Endodermal cell (in vitro differentiated cells): ENCODE data around the gene TRPV4. TPM values are rescaled to one million over a fixed set of nuclear protein-coding genes. Genes with fewer than 3 reads are reported as not detected.
A peak's percentile ranks its signal among the peaks of the same experiment; 100 is the strongest.

Experiments
- DNase-seq: peaks from one replicate; pipeline ENCODE4 v3.0.0-alpha.2; 2017
- H3K27ac ChIP-seq: 2 replicates; pipeline ENCODE4 v1.5.1; 2013; ENCODE audit warnings: mild to moderate bottlenecking, low read depth, low read length, moderate library complexity
- H3K27me3 ChIP-seq: 2 replicates; pipeline ENCODE4 v1.6.1; 2013; ENCODE audit warnings: mild to moderate bottlenecking, low read length, moderate library complexity; ENCODE audit not compliant: insufficient read depth, control insufficient read depth, poor library complexity, severe bottlenecking
- H3K36me3 ChIP-seq: 2 replicates; pipeline ENCODE4 v1.7.0; 2013; ENCODE audit warnings: mild to moderate bottlenecking, low read length, moderate library complexity; ENCODE audit not compliant: control insufficient read depth, insufficient read depth
- H3K4me1 ChIP-seq: one replicate; pipeline ENCODE4 v1.7.0; 2013; ENCODE audit warnings: low read length; ENCODE audit not compliant: control insufficient read depth, insufficient read depth
- H3K4me3 ChIP-seq: 2 replicates; pipeline ENCODE4 v1.5.1; 2013; ENCODE audit warnings: mild to moderate bottlenecking, low read length, moderate library complexity
- H3K9ac ChIP-seq: 2 replicates; pipeline ENCODE4 v1.6.1; 2013; ENCODE audit warnings: mild to moderate bottlenecking, low read length, moderate library complexity; ENCODE audit not compliant: poor library complexity, severe bottlenecking; ENCODE audit errors: extremely low read depth
- H3K9me3 ChIP-seq: 2 replicates; pipeline ENCODE4 v1.6.1; 2013; ENCODE audit warnings: mild to moderate bottlenecking, low read length, moderate library complexity; ENCODE audit not compliant: control insufficient read depth
- H3K27ac Mint-ChIP-seq: 2 replicates; pipeline ENCODE4 v1.8.0; 2020; ENCODE audit warnings: mixed read lengths
- H3K27me3 Mint-ChIP-seq: 2 replicates; pipeline ENCODE4 v1.8.0; 2021; ENCODE audit warnings: mild to moderate bottlenecking, mixed read lengths; ENCODE audit not compliant: insufficient read depth
- H3K36me3 Mint-ChIP-seq: 2 replicates; pipeline ENCODE4 v1.8.0; 2020; ENCODE audit warnings: low read depth, mixed read lengths
- H3K4me1 Mint-ChIP-seq: 2 replicates; pipeline ENCODE4 v1.8.0; 2020; ENCODE audit warnings: mixed read lengths
- H3K4me3 Mint-ChIP-seq: 2 replicates; pipeline ENCODE4 v1.8.0; 2020; ENCODE audit warnings: mild to moderate bottlenecking, moderate library complexity, mixed read lengths
- H3K9me3 Mint-ChIP-seq: 2 replicates; pipeline ENCODE4 v1.8.0; 2020; ENCODE audit warnings: mild to moderate bottlenecking, mixed read lengths
- WGBS, 2 experiments: methylation state at CpG; one replicate each; pipeline versions ENCODE4 v1.1.5 to v1.1.7; 2013; ENCODE audit warnings: missing lambda C conversion rate in 2 of 2, mixed read lengths in 1 of 2; ENCODE audit not compliant: insufficient coverage in 1 of 2, insufficient read length in 1 of 2; 5-methylcytosine and 5-hydroxymethylcytosine counted together
- total RNA-seq, 2 donors: library from RNA; stranded (reverse); fragmentation: NEBNext Ultra II Directional in 1 of 2; extraction: Animal tissue kit (Norgen Biotek cat#: 25700) in 1 of 2; gene quantifications; 2 replicates in 1 of 2; 3 replicates in 1 of 2; pipeline ENCODE4 v1.2.1, GENCODE V29; 2021
- TF ChIP-seq, protein P1 (sequence below): fragments of 200-600 bp; sonication (generic); conservative IDR thresholded peaks from 2 replicates; pipeline ENCODE4 v1.5.0; 2021; ENCODE audit warnings: antibody characterized with exemption, mild to moderate bottlenecking

TRPV4 gene
- total RNA-seq, 2 donors from 2014 or later: 14.0 to 14.2 TPM

DNA sequence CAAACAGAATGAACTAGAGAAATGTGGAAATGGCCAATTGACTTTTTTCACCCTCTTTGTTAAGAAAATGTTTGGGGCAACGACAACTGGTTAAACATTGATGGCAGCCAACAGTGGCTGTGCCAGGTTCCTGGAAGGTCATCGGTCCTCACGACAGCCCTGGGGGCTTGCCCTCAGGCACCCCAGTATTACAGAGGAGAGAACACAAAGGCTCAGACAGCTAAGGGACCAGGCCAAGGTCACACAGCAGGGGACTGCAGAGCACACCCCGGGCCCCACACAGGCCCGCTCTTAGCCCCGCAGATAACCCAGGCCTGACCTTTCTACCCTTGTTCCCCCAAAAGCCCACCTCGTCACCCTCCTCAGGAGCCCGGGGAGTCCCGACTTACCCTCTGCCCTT lies 1.3 kb downstream of the TRPV4 start:
- Histone ChIP-seq H3K27me3 (no peaks in the 10 kb centered on the region), H3K27ac (no peak overlapping the region), H3K4me1 (no peaks in the 10 kb centered on the region), H3K36me3 (no peaks in the 10 kb centered on the region), H3K4me3 (no peak overlapping the region), H3K9ac (no peak overlapping the region), H3K9me3 (no peaks in the 10 kb centered on the region)
- DNase-seq: no peak
- no peaks in the 10 kb centered on the region for H3K36me3 Mint-ChIP-seq
- WGBS, 2 experiments: 85 to 90% methylated on average over 7 to 9 of the region's 9 CpGs
- peaks cover 13% of the 10 kb centered on the region for H3K4me1 Mint-ChIP-seq
- no peak overlapping the region for H3K27ac Mint-ChIP-seq
- no peaks in the 10 kb centered on the region for H3K9me3 Mint-ChIP-seq
- no peaks in the 10 kb centered on the region for H3K27me3 Mint-ChIP-seq
- TF ChIP-seq, protein P1, sequence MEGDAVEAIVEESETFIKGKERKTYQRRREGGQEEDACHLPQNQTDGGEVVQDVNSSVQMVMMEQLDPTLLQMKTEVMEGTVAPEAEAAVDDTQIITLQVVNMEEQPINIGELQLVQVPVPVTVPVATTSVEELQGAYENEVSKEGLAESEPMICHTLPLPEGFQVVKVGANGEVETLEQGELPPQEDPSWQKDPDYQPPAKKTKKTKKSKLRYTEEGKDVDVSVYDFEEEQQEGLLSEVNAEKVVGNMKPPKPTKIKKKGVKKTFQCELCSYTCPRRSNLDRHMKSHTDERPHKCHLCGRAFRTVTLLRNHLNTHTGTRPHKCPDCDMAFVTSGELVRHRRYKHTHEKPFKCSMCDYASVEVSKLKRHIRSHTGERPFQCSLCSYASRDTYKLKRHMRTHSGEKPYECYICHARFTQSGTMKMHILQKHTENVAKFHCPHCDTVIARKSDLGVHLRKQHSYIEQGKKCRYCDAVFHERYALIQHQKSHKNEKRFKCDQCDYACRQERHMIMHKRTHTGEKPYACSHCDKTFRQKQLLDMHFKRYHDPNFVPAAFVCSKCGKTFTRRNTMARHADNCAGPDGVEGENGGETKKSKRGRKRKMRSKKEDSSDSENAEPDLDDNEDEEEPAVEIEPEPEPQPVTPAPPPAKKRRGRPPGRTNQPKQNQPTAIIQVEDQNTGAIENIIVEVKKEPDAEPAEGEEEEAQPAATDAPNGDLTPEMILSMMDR: no peak
- peak overlapping the region; percentile 64 for H3K4me3 Mint-ChIP-seq

DNA sequence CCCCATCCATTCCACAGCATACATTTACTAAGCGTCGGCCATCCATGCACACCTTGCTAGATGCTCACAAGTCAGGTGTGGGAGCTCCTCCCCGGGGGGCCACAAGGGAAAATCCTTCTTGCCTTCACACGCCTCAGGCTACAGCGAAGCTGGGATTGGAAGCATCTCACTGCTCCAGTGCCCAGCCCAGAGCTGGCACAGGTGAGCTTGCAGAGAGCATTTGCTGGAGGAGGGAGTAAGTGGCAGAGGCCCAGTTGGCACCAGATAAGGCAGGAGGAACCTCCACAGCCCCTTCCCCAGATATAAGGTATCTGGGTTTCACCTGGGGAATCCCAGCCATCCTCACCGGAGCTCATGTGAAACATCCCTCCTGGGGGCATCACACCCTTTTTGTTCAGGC lies 1.8 kb downstream of the TRPV4 start:
- peaks cover 13% of the 10 kb centered on the region for H3K4me1 Mint-ChIP-seq
- no peak overlapping the region for H3K27ac Mint-ChIP-seq
- no peaks in the 10 kb centered on the region for H3K36me3 Mint-ChIP-seq
- no peak for DNase-seq
- H3K9me3 ChIP-seq: no peaks in the 10 kb centered on the region
- TF ChIP-seq, protein P1: no peak
- H3K4me1 ChIP-seq: no peaks in the 10 kb centered on the region
- no peaks in the 10 kb centered on the region for H3K27me3 Mint-ChIP-seq
- H3K36me3 ChIP-seq: no peaks in the 10 kb centered on the region
- no peak overlapping the region for H3K27ac ChIP-seq
- no peak overlapping the region for H3K9ac ChIP-seq
- H3K27me3 ChIP-seq: no peaks in the 10 kb centered on the region
- H3K4me3 Mint-ChIP-seq: peak overlapping the region; percentile 64
- WGBS, 2 experiments: 74 to 82% methylated on average over 5 to 6 of the region's 6 CpGs
- no peaks in the 10 kb centered on the region for H3K9me3 Mint-ChIP-seq
- H3K4me3 ChIP-seq: no peak overlapping the region

DNA sequence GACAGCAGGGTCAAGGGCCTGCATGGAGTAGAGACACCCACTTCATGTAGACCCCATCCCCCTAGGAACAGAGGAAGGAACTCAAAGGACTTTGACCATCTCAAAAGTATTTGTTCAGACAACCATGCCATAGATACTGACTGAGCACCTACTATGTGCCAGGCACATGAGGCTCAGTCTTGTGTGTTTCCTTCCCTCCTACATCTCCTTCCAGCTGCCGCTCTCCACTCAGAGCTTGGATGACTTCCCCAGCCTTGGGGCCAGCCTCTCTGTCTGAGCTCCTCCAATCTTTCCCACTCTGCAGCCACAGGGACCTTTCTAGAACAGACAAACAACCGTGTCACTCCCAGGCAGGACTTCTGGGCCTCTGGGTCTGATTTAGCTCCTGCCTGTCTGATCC lies 2.5 kb downstream of the TRPV4 start:
- H3K9me3 ChIP-seq: no peaks in the 10 kb centered on the region
- Mint-ChIP-seq H3K9me3 (no peaks in the 10 kb centered on the region), H3K36me3 (no peaks in the 10 kb centered on the region), H3K4me1 (peaks cover 13% of the 10 kb centered on the region), H3K27me3 (no peaks in the 10 kb centered on the region), H3K4me3 (no peak overlapping the region), H3K27ac (no peak overlapping the region)
- H3K4me3 ChIP-seq: no peak overlapping the region
- no peak for DNase-seq
- H3K36me3 ChIP-seq: no peaks in the 10 kb centered on the region
- no peak overlapping the region for H3K27ac ChIP-seq
- TF ChIP-seq, protein P1: no peak
- 87 to 91% methylated on average over 2 of the region's 2 CpGs for WGBS, 2 experiments
- H3K27me3 ChIP-seq: no peaks in the 10 kb centered on the region
- H3K9ac ChIP-seq: no peak overlapping the region
- no peaks in the 10 kb centered on the region for H3K4me1 ChIP-seq
